ENCODE measurements around the gene HOXD3. TPM values are rescaled to one million over a fixed set of nuclear protein-coding genes. Genes with fewer than 3 reads are reported as not detected.

HOXD3 gene
- total RNA-seq, 1 donor from 2014 or later = not detected

DNA sequence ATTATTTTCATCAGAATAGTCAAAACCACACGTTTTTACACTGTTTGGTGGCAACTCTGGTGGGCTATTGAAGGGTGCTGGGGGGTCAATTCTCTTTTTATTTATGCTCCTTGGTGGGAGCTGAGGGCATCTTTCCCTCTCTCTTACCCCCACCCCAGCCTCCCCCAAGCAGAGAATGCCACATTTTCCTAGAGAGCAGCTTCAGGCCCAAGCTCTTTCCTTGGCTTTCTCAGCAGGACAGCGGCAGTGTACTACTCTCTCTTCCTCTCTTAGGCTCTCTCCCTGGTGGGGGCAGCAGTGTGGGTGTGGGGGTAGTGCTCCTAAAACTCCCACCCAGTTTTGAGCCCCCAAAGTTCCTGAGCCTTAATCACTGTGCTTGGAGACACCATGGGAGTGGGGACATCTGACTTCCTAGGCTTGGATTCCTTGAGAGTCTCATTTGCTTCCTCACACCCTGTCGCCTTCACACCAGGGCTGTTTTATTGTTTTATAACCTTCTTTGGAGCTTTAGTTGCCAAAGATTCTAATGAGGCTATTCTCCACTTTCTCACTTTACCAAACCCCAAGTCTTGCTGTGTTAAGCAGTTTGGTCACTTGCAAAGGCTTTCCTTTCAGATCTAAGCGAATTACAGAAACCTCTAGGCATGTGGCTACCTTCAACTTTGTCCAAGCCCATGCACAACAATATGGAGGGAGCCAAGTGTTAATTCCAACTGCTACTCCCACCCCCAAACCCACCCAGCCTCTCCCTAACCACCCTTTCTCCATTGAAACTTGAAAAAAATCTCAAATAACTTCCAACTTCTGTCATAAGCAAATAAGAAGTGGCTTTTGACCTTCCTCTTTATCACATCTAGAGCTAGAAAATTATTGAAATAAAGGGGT, 11.8 kb upstream of the HOXD3 start:
- no peak for DNase-seq
- Histone ChIP-seq H3K27ac (replicated peaks) (no peak overlapping the region), H3K27me3 (ENCODE audit: low read depth) (peaks cover 100% of the 10 kb centered on the region), H3K36me3 (no peaks in the 10 kb centered on the region), H3K9me3 (replicated peaks) (no peaks in the 10 kb centered on the region), H3K4me1 (peaks cover 6% of the 10 kb centered on the region), H3K4me3 (no peak overlapping the region)
- TF ChIP-seq, protein P1, sequence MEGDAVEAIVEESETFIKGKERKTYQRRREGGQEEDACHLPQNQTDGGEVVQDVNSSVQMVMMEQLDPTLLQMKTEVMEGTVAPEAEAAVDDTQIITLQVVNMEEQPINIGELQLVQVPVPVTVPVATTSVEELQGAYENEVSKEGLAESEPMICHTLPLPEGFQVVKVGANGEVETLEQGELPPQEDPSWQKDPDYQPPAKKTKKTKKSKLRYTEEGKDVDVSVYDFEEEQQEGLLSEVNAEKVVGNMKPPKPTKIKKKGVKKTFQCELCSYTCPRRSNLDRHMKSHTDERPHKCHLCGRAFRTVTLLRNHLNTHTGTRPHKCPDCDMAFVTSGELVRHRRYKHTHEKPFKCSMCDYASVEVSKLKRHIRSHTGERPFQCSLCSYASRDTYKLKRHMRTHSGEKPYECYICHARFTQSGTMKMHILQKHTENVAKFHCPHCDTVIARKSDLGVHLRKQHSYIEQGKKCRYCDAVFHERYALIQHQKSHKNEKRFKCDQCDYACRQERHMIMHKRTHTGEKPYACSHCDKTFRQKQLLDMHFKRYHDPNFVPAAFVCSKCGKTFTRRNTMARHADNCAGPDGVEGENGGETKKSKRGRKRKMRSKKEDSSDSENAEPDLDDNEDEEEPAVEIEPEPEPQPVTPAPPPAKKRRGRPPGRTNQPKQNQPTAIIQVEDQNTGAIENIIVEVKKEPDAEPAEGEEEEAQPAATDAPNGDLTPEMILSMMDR (IDR thresholded peaks at IDR 0.05; ENCODE audit: borderline replicate concordance) = no peak
- intact Hi-C loops (cut with micrococcal nuclease) = no loop called here

DNA sequence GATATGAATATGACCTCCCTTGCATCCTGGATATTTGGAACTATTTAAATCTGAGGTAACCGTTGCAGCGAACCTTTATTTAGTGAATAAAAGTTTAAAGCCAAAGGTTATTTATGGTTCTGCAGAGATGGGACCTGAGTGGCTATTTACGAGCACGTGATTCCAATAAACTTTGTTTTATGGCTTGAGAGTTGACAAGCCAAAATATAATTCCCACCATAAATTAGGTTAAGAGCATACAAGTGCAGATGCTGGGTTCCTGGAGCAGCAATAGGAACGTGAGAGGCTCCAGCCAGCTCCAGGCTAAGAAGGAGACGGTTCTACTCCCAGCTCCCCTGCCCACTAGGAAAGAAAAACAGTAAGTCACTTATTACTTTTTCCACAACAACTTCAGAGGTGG, 11.0 kb upstream of the HOXD3 start:
- H3K27ac ChIP-seq (replicated peaks) = no peak overlapping the region
- DNase-seq = no peak
- TF ChIP-seq, protein P1 (IDR thresholded peaks at IDR 0.05; ENCODE audit: borderline replicate concordance) = no peak
- H3K9me3 ChIP-seq (replicated peaks) = no peaks in the 10 kb centered on the region
- intact Hi-C loops (cut with micrococcal nuclease) = no loop called here
- peaks cover 100% of the 10 kb centered on the region for H3K27me3 ChIP-seq (ENCODE audit: low read depth)
- H3K4me3 ChIP-seq = no peak overlapping the region
- H3K36me3 ChIP-seq = no peaks in the 10 kb centered on the region
- H3K4me1 ChIP-seq = no peaks in the 10 kb centered on the region

DNA sequence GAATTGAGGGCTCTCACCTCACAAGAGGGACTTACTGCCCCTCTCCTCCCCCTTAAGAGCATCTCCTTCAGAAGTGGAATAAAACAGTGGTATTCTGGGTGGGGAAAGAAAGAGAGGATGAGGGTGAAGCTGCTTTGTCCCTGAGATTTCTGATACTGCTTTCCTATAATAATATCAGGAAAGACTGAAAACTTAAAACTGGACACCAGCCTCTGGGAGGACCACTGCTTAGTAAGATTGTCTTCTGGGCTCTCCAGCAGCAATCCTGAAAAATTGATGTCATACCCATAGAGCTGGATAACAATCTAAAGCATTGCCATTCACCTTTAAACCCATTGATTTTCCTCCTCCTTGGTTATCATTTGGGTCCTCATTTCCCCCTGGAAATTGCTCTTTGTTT, 10.5 kb upstream of the HOXD3 start:
- peaks cover 3% of the 10 kb centered on the region for H3K4me1 ChIP-seq
- no peak overlapping the region for H3K4me3 ChIP-seq
- H3K36me3 ChIP-seq = no peaks in the 10 kb centered on the region
- no peaks in the 10 kb centered on the region for H3K9me3 ChIP-seq (replicated peaks)
- no peak overlapping the region for H3K27ac ChIP-seq (replicated peaks)
- H3K27me3 ChIP-seq (ENCODE audit: low read depth) = peaks cover 100% of the 10 kb centered on the region
- no peak for DNase-seq
- intact Hi-C loops (cut with micrococcal nuclease) = no loop called here
- TF ChIP-seq, protein P1 (IDR thresholded peaks at IDR 0.05; ENCODE audit: borderline replicate concordance) = no peak

DNA sequence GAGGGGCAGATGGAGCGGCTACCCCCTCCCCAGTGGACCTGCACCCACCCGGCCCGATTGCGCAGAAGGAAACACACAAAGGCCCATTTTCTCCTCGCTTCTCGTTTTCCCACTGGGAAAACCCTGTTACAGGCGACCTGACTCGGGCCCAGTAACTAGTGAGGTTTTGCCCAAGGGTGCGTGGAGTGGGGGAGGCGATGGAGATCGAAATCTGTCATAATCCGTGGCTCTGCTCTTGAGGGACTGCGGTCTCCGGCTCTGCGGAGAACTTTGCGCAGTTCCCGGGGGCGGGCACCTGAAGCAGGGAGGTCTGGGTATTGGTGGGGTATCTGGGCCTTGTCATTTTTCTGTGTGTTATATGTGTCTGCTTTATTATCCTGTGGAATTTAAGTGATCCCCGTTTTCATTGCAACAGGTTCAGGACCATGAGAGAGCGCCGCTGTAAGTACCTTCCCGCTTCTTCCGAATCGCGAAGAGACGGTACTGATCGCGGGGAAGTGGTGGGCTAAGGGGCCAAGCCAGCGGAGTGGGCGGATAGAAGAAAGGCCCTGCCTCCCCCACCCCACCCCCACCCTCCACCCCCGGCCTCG, 9.8 kb upstream of the HOXD3 start:
- H3K4me3 ChIP-seq = no peak overlapping the region

DNA sequence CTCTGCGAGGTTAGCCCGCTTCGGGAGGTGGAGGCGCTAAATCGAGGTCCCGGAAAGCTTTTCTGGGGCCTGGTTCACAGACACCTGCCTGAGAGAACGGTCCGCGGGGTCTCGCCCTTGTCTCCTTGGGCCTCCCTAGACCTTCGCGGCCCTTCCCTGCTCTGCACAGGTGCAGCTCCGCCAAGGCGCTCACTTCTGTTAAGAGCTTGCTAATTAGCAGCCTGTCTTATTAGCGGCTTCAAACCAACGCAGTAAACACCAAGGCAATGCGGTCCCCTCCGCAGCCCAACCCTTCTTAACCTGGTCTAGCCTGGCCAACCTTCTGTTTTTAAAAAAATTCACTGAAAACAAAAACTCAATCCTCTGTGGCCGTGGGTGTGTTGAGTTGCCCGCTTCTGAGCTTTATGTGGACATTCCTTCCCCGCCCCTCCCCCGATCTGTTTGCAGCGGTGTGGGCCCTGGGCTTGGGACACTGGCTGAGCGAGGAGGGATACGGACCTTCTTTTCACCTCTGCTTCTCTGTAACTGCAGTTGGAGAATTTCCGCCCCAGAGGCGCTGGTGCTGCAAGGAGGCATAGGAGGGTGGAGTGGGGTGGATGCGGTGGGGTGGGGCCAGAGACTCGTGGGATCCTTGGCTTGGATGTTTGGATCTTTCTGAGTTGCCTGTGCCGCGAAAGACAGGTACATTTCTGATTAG, 9.2 kb upstream of the HOXD3 start:
- no peak for DNase-seq
- no peaks in the 10 kb centered on the region for H3K36me3 ChIP-seq
- intact Hi-C loops (cut with micrococcal nuclease) = no loop called here
- no peaks in the 10 kb centered on the region for H3K9me3 ChIP-seq (replicated peaks)
- no peak overlapping the region for H3K27ac ChIP-seq (replicated peaks)
- TF ChIP-seq, protein P1 (IDR thresholded peaks at IDR 0.05; ENCODE audit: borderline replicate concordance) = no peak
- H3K4me1 ChIP-seq = peaks cover 10% of the 10 kb centered on the region
- peaks cover 100% of the 10 kb centered on the region for H3K27me3 ChIP-seq (ENCODE audit: low read depth)
- no peak overlapping the region for H3K4me3 ChIP-seq

More for the DNA sequence above, 9.8 kb upstream of the HOXD3 start:
- TF ChIP-seq, protein P1 (IDR thresholded peaks at IDR 0.05; ENCODE audit: borderline replicate concordance) = no peak
- intact Hi-C loops (cut with micrococcal nuclease) = no loop called here
- no peaks in the 10 kb centered on the region for H3K9me3 ChIP-seq (replicated peaks)
- no peak for DNase-seq
- H3K27ac ChIP-seq (replicated peaks) = no peak overlapping the region
- no peaks in the 10 kb centered on the region for H3K36me3 ChIP-seq
- peaks cover 100% of the 10 kb centered on the region for H3K27me3 ChIP-seq (ENCODE audit: low read depth)
- H3K4me1 ChIP-seq = peaks cover 8% of the 10 kb centered on the region

Data from left ventricle myocardium inferior (tissue), 1 donor.